Activated naive CD4-positive, alpha-beta T cell treated with anti-CD3 and anti-CD28 coated beads, Interleukin-2, amount 50 U/mL, for 72 hours (primary cell): ENCODE measurements around the gene HDGFL1. TPM values are rescaled to one million over a fixed set of nuclear protein-coding genes. Genes with fewer than 3 reads are reported as not detected.

Source experiments
- ATAC-seq, 2 donors: fragments of 150-1000 bp; cut with Tn5 transposase; 2 replicates each; pipeline ENCODE4 v1.10.0; 2021; ENCODE audit warnings: mild to moderate bottlenecking in 2 of 2, moderate library complexity in 2 of 2
- DNase-seq, 2 donors: peaks; one replicate each; pipeline ENCODE4 v3.0.0; 2021 to 2022; ENCODE audit warnings: low spot score in 2 of 2
- H3K27ac Mint-ChIP-seq, 2 donors: one replicate each; pipeline ENCODE4 v1.8.0; 2022; ENCODE audit warnings: mild to moderate bottlenecking in 2 of 2, mixed read lengths in 2 of 2
- H3K36me3 Mint-ChIP-seq, 2 donors: one replicate each; pipeline ENCODE4 v1.8.0; 2022; ENCODE audit warnings: mixed read lengths in 2 of 2
- H3K9me3 Mint-ChIP-seq, 2 donors: one replicate each; pipeline ENCODE4 v1.8.0; 2022; ENCODE audit warnings: mixed read lengths in 2 of 2
- total RNA-seq, 2 donors: library from RNA; stranded (reverse); gene quantifications; one replicate each; pipeline ENCODE4 v1.2.3, GENCODE V29; 2022

Gene HDGFL1
- total RNA-seq: not detected

DNA sequence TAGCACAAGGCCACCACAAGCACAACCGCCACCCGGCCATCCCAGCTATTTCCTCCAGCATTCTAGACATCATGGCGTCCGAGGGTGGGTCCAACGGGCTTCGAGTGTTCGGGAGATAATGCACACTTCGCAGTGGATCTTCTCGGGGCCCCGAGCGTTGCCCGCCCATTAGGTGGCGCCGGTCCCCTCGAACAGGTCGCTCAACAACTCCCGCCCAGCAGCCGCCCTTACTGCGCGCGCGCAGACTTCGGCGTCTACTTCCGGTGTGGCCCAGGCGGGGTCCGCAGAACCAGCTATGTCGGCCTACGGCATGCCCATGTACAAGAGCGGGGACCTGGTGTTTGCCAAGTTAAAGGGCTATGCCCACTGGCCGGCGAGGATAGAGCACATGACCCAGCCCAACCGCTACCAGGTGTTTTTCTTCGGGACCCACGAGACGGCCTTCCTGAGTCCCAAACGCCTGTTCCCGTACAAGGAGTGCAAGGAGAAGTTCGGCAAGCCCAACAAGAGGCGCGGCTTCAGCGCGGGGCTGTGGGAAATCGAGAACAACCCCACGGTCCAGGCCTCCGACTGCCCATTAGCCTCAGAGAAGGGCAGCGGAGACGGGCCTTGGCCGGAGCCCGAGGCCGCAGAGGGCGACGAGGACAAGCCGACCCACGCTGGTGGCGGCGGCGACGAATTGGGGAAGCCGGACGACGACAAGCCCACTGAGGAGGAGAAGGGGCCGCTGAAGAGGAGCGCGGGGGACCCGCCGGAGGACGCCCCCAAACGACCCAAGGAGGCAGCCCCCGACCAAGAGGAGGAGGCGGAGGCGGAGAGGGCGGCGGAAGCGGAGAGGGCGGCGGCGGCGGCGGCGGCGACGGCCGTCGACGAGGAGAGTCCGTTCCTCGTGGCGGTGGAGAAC is at the start of gene HDGFL1:
Gene HDGFL1 (plus strand): TSS at position 286 of the 904 bp plus-strand sequence. CDS start 10 bp downstream, at position 296.
- DNase-seq (no peak), ATAC-seq (no peak)
- H3K9me3 Mint-ChIP-seq: peaks cover 0 to 6% of the 10 kb centered on the region in 2 donors
- H3K36me3 Mint-ChIP-seq: peaks cover 0 to 5% of the 10 kb centered on the region in 2 donors
- H3K27ac Mint-ChIP-seq: no peak within 1 kb of the TSS

DNA sequence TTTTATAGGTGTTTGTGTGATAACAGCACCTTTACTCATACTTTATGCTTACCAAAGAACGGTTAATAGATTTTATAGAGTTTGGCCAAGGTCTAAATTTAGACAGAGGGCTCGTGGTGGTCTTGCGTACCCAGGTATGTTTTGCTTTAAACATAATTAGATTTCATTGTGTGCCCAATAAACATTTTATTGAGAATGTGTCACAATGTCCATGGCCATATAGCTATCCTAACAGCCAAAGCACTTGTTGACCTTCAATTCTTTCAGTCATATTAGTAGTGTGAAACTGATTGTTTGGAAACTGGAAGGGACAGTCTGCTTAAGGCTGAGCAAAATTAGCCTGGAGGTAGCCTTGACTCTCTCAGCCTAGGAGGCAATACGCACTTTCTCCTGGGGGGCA is 48.3 kb upstream of the HDGFL1 start:
- Mint-ChIP-seq H3K27ac (no peak overlapping the region), H3K9me3 (peaks cover 4 to 12% of the 10 kb centered on the region in 2 donors), H3K36me3 (no peaks in the 10 kb centered on the region)
- DNase-seq (no peak), ATAC-seq (no peak)

DNA sequence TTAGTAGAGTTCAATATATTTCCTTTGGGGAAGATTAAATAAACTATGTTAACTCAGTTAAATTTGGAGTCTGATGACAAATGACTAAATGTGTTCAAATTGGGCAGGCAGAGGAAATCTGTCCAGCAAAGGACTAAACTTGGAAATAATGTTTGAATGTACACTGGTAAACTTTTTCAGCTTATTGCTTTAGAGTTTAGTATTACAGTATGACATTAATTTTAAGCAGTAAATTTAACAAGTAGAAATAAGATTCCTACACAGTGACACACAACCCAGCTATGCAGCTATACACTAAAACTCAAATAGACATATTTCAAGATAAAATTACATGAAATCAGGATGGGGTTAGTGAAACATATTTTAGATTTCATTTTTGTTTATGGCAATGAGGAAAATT is 42.6 kb upstream of the HDGFL1 start:
- Mint-ChIP-seq H3K36me3 (no peaks in the 10 kb centered on the region), H3K9me3 (peaks cover 0 to 12% of the 10 kb centered on the region in 2 donors), H3K27ac (no peak overlapping the region)
- DNase-seq (no peak), ATAC-seq (no peak)

DNA sequence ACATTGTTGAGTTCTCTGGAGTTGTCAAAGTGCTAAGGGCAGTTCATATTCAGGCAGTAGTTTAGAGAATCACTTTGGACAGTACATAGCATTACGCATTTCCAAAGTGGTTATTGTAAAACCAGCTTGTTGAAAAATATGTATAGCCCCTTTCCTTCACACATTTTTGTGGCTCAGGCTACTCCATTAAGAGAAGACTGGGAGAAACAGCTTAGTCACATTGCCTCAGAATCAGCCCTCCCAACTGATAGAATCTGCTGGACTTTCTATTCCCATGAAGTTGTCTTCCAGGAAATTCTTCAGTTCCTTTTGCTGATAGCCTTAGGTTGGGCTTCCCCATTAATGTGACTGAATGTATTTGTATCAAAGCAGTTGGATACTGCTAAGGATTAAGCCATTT is 39.5 kb upstream of the HDGFL1 start:
- ATAC-seq: no peak
- no peak for DNase-seq
- no peak overlapping the region for H3K27ac Mint-ChIP-seq
- H3K36me3 Mint-ChIP-seq: no peaks in the 10 kb centered on the region
- H3K9me3 Mint-ChIP-seq: no peaks in the 10 kb centered on the region

DNA sequence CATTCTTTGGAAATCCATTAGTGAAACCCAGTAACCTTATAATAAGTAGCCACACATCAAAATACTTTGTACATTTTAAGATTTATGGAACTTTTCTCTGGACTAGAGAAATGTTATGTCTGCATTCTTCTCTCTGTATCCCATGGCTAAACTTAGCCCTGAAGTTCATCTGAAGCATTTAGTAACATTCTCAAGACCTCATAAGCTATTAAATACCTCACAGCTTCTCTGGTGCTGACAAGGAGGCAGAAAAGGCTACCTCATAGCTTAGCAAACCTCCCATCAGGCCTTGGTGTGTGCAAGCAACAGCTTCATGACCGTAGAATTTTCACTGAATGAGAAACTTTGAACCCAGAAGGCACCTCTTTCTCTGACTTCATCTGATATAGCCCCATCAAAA is 38.9 kb upstream of the HDGFL1 start:
- ATAC-seq: no peak
- DNase-seq: no peak
- Mint-ChIP-seq H3K27ac (no peak overlapping the region), H3K9me3 (no peaks in the 10 kb centered on the region), H3K36me3 (no peaks in the 10 kb centered on the region)

DNA sequence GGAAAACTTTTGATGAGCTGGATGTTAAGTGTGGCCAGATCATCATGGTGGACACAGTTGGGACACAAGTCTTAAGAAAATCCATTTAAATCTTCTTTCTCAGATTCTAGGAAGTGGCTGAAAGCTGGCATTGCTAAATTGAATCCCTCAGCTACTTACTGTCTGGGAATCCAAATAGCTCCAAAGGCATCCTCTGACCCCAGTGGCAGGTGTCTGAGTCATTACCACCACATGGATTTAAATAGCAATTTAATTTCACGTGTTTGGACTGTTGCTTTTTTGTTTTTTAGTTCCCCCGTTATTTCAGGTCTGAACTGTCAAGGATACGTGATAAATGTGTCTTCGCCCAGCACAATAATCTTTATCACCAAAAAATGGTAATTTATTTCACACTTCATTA is 33.2 kb upstream of the HDGFL1 start:
- no peak overlapping the region for H3K27ac Mint-ChIP-seq
- H3K9me3 Mint-ChIP-seq: no peaks in the 10 kb centered on the region
- DNase-seq: no peak
- H3K36me3 Mint-ChIP-seq: no peaks in the 10 kb centered on the region
- no peak for ATAC-seq

DNA sequence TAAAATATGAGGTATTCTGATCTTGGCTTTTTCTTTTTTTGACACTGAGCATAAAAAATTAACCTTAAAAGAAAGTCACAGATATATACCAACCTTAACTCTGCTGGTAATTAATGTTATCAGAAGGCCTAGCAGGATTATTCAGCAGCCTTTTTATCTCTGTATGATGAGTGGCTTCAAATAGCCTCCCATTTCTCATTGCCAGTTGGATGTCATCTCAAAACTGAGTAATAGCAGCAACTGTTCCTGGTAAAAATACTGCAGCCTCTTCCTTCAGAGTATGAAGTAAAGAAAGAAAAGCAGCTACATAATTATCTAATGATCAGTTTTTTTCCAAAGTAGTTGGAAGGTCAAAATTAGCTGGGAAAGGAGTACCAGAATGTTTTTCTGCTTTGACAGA is 24.9 kb upstream of the HDGFL1 start:
- no peak for ATAC-seq
- Mint-ChIP-seq H3K36me3 (no peaks in the 10 kb centered on the region), H3K27ac (no peak overlapping the region), H3K9me3 (no peaks in the 10 kb centered on the region)
- DNase-seq: no peak

DNA sequence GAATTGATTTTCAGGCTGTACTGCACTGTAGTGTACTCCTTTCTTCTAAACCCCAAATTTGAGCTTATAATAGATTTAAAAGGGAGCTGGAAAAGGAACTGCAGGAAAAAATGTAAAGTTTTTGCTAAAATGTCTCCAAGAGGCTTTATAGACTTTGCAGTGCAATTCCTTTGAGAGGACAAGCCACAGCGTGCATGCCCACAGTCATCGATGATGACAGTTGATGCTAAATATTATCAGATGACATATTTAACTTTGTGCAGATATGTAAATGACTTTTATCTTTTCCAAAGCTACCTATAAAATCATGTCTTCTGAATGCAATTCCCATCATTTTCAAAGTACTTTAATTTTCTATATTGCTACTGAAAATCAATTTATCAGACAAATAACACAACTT is 24.3 kb upstream of the HDGFL1 start:
- H3K36me3 Mint-ChIP-seq: no peaks in the 10 kb centered on the region
- ATAC-seq (no peak), DNase-seq (no peak)
- H3K27ac Mint-ChIP-seq: no peak overlapping the region
- H3K9me3 Mint-ChIP-seq: peaks cover under 1 to 2% of the 10 kb centered on the region in 2 donors

DNA sequence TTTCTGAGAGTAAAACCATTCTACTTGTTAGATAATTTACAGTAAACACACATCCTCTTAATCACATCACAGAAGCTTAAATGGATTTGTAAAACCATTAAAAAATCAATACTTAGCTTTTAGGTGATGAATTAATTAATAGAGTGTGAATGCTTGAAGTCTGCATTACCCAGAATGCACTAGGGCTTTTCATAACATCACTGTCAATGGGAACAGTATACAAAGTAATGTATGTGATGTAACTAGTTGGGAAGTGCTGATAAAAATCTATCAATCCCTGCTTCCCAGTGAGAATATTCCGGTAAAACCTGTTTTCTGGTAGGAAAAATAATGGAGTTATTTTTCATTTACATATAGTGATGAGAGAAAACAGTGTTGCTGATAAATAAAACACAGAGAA is 23.1 kb upstream of the HDGFL1 start:
- ATAC-seq: no peak
- H3K27ac Mint-ChIP-seq: no peak overlapping the region

DNA sequence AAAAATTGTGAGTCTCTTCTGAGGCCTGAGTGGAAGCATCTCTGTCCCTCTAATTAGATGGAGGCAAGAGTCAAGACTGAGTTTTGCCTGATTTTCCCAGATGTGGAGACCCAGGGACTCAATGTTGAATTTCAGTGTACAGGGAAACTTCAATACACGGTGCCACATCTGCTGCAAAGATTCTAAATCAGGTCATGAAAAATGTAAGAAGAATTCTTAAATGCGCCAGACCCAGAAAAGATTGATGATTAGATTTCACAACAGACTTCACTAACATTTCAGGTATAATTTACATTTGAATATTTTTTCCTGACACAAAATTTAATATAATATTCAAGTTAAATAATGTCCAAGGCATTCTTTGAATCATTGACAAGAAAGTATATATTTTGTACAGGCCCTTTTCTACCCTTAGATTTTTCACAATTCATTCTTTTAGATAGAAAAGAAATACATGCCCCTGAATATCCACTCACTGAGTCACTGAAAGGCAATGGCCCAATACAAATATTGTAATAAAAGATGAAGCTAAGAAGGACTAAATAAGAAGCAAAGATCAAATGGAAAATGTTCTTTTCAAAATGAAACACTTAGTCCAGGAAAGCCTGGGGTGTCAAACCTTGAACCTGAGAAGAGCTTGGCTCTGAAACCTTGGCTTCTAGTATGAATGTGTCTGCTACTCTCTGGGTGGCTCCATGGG is 18.2 kb upstream of the HDGFL1 start:
- DNase-seq (no peak), ATAC-seq (no peak)
- Mint-ChIP-seq H3K36me3 (no peaks in the 10 kb centered on the region), H3K9me3 (peaks cover 5 to 6% of the 10 kb centered on the region in 2 donors), H3K27ac (no peak overlapping the region)

More for the DNA sequence above, 23.1 kb upstream of the HDGFL1 start:
- Mint-ChIP-seq H3K36me3 (no peaks in the 10 kb centered on the region), H3K9me3 (peaks cover 5 to 6% of the 10 kb centered on the region in 2 donors)
- DNase-seq: no peak

DNA sequence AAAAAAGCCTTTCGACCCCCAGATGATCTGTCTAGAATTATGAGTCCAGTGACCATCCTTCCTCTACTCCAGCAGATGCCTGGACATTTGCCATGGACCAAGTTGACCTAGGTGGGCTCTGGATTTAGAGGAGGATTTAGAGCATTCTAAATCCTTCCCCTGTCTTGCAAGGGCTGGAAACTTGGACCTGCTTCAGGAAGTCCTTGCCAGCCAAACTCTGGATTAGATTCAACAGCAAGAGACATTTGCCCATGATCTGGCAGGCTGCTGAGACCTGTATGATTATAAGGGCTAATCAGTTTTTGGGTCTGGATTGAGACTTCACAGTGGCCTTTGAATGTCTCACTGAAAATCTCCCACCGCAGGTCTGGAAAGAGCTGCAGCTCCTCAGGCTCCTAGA is 13.1 kb upstream of the HDGFL1 start:
- Mint-ChIP-seq H3K36me3 (no peaks in the 10 kb centered on the region), H3K9me3 (no peaks in the 10 kb centered on the region), H3K27ac (no peak overlapping the region)
- ATAC-seq (no peak), DNase-seq (no peak)

DNA sequence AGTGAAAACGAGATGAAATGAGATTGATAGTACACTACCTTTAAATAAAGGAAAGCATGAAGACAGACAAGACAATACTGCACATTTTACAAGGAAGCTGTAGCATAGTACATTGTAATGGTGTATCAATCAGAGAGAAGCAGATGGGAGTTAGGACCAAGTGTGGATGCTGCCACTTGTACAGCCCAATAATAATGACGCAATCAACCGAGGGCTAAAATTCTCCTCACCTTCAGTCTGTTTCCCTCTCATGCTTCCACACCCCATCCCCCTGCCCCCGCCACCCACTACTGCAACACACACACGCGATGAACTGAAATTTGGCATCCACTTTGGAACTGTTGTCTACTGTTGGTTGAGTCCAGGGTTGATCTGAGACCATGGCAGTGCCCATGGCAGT is 12.4 kb upstream of the HDGFL1 start:
- Mint-ChIP-seq H3K9me3 (no peaks in the 10 kb centered on the region), H3K27ac (no peak overlapping the region), H3K36me3 (no peaks in the 10 kb centered on the region)
- no peak for DNase-seq
- no peak for ATAC-seq

DNA sequence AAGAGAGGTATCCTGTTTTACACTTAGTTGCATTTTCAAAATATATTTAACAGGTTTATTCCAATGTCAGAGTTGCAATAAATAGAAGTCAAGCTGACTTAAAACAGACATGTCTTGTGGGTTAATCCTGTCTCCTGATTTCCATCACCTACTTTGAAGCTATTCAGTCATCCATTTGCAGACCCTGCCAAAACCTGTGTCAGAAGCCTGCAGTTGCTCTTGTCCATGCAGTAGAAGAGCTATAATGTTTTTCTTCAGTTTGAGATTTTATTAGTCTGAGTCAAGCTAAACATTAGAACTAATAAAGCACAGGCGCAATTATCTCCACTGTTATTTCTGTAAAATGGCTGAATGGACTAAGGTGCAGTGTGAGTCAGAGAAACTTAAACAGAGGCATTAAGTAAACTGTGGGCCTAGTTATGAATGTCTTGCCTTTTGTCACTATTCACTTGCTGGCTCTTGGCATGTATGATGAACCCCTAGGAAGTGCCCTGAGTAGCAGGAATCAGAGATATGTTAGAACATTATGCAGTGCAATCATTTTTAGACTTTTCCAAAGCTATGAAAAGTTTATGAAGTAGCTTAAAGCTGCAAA is 11.0 kb upstream of the HDGFL1 start:
- no peaks in the 10 kb centered on the region for H3K9me3 Mint-ChIP-seq
- ATAC-seq (no peak), DNase-seq (no peak)
- no peaks in the 10 kb centered on the region for H3K36me3 Mint-ChIP-seq
- H3K27ac Mint-ChIP-seq: no peak overlapping the region

DNA sequence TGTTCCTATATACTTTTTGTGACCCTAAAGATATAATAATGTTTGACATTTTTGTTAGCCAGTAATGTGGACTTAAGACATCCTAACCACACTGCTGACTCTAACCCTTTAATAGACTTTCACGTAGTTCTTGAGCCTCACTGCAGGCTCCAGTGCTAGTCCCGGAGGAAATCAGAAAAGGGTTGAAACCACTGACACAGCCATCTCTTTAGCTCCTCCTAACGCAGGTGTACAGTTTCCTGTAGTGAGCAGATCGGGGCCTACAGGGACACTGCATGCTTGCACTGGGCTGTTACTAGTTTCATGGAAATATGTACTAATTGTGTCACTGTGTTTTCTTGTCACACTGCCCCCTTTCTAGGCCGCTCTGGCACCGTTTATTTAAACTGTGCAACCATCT is 512 bp upstream of the HDGFL1 start:
- no peak overlapping the region for H3K27ac Mint-ChIP-seq
- no peak for DNase-seq
- peaks cover 0 to 6% of the 10 kb centered on the region in 2 donors for H3K9me3 Mint-ChIP-seq
- H3K36me3 Mint-ChIP-seq: peaks cover 0 to 5% of the 10 kb centered on the region in 2 donors
- no peak for ATAC-seq

DNA sequence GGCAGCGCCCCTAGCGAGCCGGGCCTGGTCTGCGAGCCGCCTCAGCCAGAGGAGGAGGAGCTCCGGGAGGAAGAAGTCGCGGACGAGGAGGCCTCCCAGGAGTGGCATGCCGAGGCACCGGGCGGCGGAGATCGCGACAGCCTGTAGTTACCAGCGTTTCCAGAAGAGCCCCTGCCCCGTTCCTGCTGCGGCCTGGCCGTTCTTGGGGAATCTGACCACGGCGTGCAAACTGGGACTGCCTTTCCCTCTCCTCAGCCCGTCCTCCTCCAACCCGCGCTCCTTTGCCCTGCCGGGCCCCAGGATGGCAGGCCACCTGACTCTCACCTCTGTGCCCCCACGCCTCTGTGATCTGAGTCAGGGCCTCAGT is 802 bp downstream of the HDGFL1 start:
- ATAC-seq: no peak
- H3K36me3 Mint-ChIP-seq: peaks cover 0 to 5% of the 10 kb centered on the region in 2 donors
- peaks cover 0 to 6% of the 10 kb centered on the region in 2 donors for H3K9me3 Mint-ChIP-seq
- no peak for DNase-seq
- no peak overlapping the region for H3K27ac Mint-ChIP-seq

DNA sequence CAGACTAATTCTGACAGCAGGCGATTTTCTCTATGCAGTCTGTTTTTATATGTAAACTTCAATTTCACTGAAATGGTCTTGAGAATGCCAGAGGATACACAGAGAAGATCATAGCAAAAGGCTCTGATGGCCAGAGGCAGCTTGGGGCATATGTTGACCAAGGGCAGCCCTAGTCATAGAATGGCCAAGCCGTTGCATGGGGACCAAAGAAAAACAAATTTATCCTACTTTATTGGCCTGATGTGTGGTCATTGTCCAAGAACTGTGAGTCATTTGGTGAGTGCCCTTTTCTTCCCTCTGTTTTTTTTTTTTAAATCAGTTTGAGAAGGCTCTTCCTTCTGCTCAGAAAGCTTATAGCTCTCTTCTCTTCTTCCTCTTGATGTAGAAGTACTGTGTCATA is 5.8 kb downstream of the HDGFL1 start:
- ATAC-seq (no peak), DNase-seq (no peak)
- Mint-ChIP-seq H3K9me3 (peaks cover 0 to 5% of the 10 kb centered on the region in 2 donors), H3K27ac (no peak overlapping the region), H3K36me3 (no peaks in the 10 kb centered on the region)

DNA sequence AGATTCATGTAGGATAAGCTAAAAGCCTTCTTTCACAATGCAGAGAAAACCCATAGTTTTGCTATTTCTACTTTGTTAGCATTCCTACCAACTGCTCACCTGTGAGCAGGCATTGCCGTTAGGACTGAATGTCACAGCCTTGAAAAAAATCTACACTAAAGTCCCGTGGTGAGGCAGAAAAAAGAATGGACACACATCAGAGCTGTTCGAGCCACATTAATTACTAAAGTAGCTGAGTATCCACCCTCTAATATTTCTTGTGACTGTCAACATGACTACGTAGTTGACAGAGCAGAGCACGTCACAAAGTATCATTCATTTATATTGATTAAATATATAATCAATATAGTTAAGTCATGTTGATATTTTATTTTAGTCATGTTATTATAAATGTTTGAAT is 10.1 kb downstream of the HDGFL1 start:
- DNase-seq: no peak
- Mint-ChIP-seq H3K27ac (no peak overlapping the region), H3K9me3 (peaks cover 0 to 5% of the 10 kb centered on the region in 2 donors), H3K36me3 (no peaks in the 10 kb centered on the region)
- ATAC-seq: no peak
